DMS114 treated with DMSO at 0.1 percent for 48 hours (cell line): ENCODE measurements around the gene BPIFB3.

Experiments used
- DNase-seq: peaks from one replicate; lab custom pipeline; 2025; ENCODE audit not compliant: unreplicated experiment; lab: John Stamatoyannopoulos, UW

BPIFB3 gene

GRCh38 chr20:33061658-33062028 is 7.9 kb downstream of the BPIFB3 start:
- DNase-seq: no peak

GRCh38 chr20:33062105-33062824 is 8.6 kb downstream of the BPIFB3 start:
- no peak for DNase-seq

GRCh38 chr20:33062825-33063149 is 9.1 kb downstream of the BPIFB3 start:
- no peak for DNase-seq

GRCh38 chr20:33063271-33063670 is 9.6 kb downstream of the BPIFB3 start:
- no peak for DNase-seq

- no peak for DNase-seq
Measured at GRCh38 chr20:33064572-33065287, 11.0 kb downstream of the BPIFB3 start.

GRCh38 chr20:33065785-33066184 is 12.1 kb downstream of the BPIFB3 start:
- no peak for DNase-seq

GRCh38 chr20:33067806-33068205 is 14.1 kb downstream of the BPIFB3 start:
- DNase-seq: no peak

GRCh38 chr20:33068251-33068939 is 14.7 kb downstream of the BPIFB3 start:
- DNase-seq: no peak

GRCh38 chr20:33069673-33070072 is 16.0 kb downstream of the BPIFB3 start:
- no peak for DNase-seq

GRCh38 chr20:33070111-33071053 is 16.7 kb downstream of the BPIFB3 start:
- DNase-seq: no peak

GRCh38 chr20:33071198-33071597 is 17.5 kb downstream of the BPIFB3 start:
- DNase-seq: no peak

- DNase-seq: no peak
Measured at GRCh38 chr20:33072362-33072761, 18.7 kb downstream of the BPIFB3 start.

- no peak for DNase-seq
Measured at GRCh38 chr20:33072813-33073212, 19.1 kb downstream of the BPIFB3 start.

GRCh38 chr20:33074675-33075074 is 21.0 kb downstream of the BPIFB3 start:
- no peak for DNase-seq

- no peak for DNase-seq
Measured at GRCh38 chr20:33075281-33075680, 21.6 kb downstream of the BPIFB3 start.

GRCh38 chr20:33076662-33077372 is 23.1 kb downstream of the BPIFB3 start:
- DNase-seq: no peak

- DNase-seq: no peak
Measured at GRCh38 chr20:33079259-33079658, 25.6 kb downstream of the BPIFB3 start, which contains the start of gene BPIFB4. Gene BPIFB4, plus strand, starts transcription at chr20:33079643. Its CDS starts 1,884 bp downstream, at chr20:33081527.

- DNase-seq: no peak
Measured at GRCh38 chr20:33081411-33082154, 27.9 kb downstream of the BPIFB3 start.

- no peak for DNase-seq
Measured at GRCh38 chr20:33082546-33082945, 28.8 kb downstream of the BPIFB3 start.
